Activated T-cell treated with anti-CD3 and anti-CD28 coated beads, Interleukin-2, amount 50 U/mL, for 72 hours (primary cell): ENCODE measurements around the gene GTSE1. TPM values are rescaled to one million over a fixed set of nuclear protein-coding genes. Genes with fewer than 3 reads are reported as not detected.

Experiments used
- ATAC-seq, 2 donors: fragments of 150-1000 bp; cut with Tn5 transposase; replicated peaks in 1 of 2; 2 replicates each; pipeline ENCODE4 v1.10.0; 2021; ENCODE audit warnings: moderate library complexity in 2 of 2, mild to moderate bottlenecking in 1 of 2
- DNase-seq, 2 donors: peaks; one replicate each; pipeline ENCODE4 v3.0.0; 2021 to 2022; ENCODE audit warnings: mixed read lengths in 1 of 2
- H3K27ac Mint-ChIP-seq: one replicate; pipeline ENCODE4 v1.8.0; 2022; ENCODE audit warnings: mild to moderate bottlenecking, moderate library complexity, mixed read lengths
- H3K27me3 Mint-ChIP-seq: one replicate; pipeline ENCODE4 v1.8.0; 2022; ENCODE audit warnings: low read depth, mixed read lengths
- H3K36me3 Mint-ChIP-seq, 2 donors: one replicate each; pipeline ENCODE4 v1.8.0; 2022; ENCODE audit warnings: mixed read lengths in 2 of 2, mild to moderate bottlenecking in 1 of 2; ENCODE audit not compliant: insufficient read depth in 2 of 2
- H3K4me1 Mint-ChIP-seq: one replicate; pipeline ENCODE4 v1.8.0; 2022; ENCODE audit warnings: low read depth, mixed read lengths
- H3K4me3 Mint-ChIP-seq, 2 donors: one replicate each; pipeline ENCODE4 v1.8.0; 2022; ENCODE audit warnings: mild to moderate bottlenecking in 2 of 2, mixed read lengths in 2 of 2, moderate library complexity in 2 of 2
- H3K9me3 Mint-ChIP-seq, 2 donors: one replicate each; pipeline ENCODE4 v1.8.0; 2022; ENCODE audit warnings: mixed read lengths in 2 of 2
- total RNA-seq, 2 donors: library from RNA; stranded (reverse); gene quantifications; one replicate each; pipeline ENCODE4 v1.2.3, GENCODE V29; 2022

The GTSE1 gene
- total RNA-seq, 2 donors from 2014 or later = 54.2 to 60.5 TPM

GRCh38 chr22:46348099-46348695 lies 51.5 kb downstream of the GTSE1 start:
- H3K4me1 Mint-ChIP-seq = peaks cover 5% of the 10 kb centered on the region
- no peaks in the 10 kb centered on the region for H3K9me3 Mint-ChIP-seq
- H3K27me3 Mint-ChIP-seq = no peaks in the 10 kb centered on the region
- DNase-seq (no peak), ATAC-seq (no peak)
- peaks cover 7 to 25% of the 10 kb centered on the region in 2 donors for H3K36me3 Mint-ChIP-seq
- no peak overlapping the region for H3K27ac Mint-ChIP-seq
- H3K4me3 Mint-ChIP-seq = no peak overlapping the region

- Mint-ChIP-seq H3K4me3 (no peak overlapping the region), H3K9me3 (no peaks in the 10 kb centered on the region), H3K27ac (no peak overlapping the region), H3K27me3 (no peaks in the 10 kb centered on the region), H3K36me3 (peaks cover 7 to 20% of the 10 kb centered on the region in 2 donors), H3K4me1 (peaks cover 5% of the 10 kb centered on the region)
- DNase-seq = no peak
- no peak for ATAC-seq
Observed at GRCh38 chr22:46349238-46349637, 52.6 kb downstream of the GTSE1 start.

GRCh38 chr22:46349681-46350080 lies 53.0 kb downstream of the GTSE1 start:
- ATAC-seq (no peak), DNase-seq (no peak)
- Mint-ChIP-seq H3K27me3 (no peaks in the 10 kb centered on the region), H3K9me3 (no peaks in the 10 kb centered on the region), H3K4me3 (no peak overlapping the region), H3K36me3 (peaks cover 7 to 20% of the 10 kb centered on the region in 2 donors), H3K27ac (no peak overlapping the region), H3K4me1 (peaks cover 5% of the 10 kb centered on the region)

- Mint-ChIP-seq H3K4me1 (peaks cover 5% of the 10 kb centered on the region), H3K27me3 (no peaks in the 10 kb centered on the region), H3K27ac (no peak overlapping the region), H3K36me3 (peaks cover 7 to 20% of the 10 kb centered on the region in 2 donors), H3K4me3 (no peak overlapping the region), H3K9me3 (no peaks in the 10 kb centered on the region)
- DNase-seq (no peak), ATAC-seq (no peak)
Observed at GRCh38 chr22:46350121-46350520, 53.5 kb downstream of the GTSE1 start.

- no peak overlapping the region for H3K27ac Mint-ChIP-seq
- DNase-seq = no peak
- peaks cover 7 to 21% of the 10 kb centered on the region in 2 donors for H3K36me3 Mint-ChIP-seq
- no peaks in the 10 kb centered on the region for H3K27me3 Mint-ChIP-seq
- no peak overlapping the region for H3K4me3 Mint-ChIP-seq
- H3K4me1 Mint-ChIP-seq = peaks cover 5% of the 10 kb centered on the region
- no peaks in the 10 kb centered on the region for H3K9me3 Mint-ChIP-seq
- no peak for ATAC-seq
Observed at GRCh38 chr22:46350646-46351045, 54.0 kb downstream of the GTSE1 start.

- H3K36me3 Mint-ChIP-seq = peaks cover 7 to 15% of the 10 kb centered on the region in 2 donors
- H3K4me1 Mint-ChIP-seq = peaks cover 5% of the 10 kb centered on the region
- no peak for DNase-seq
- no peaks in the 10 kb centered on the region for H3K9me3 Mint-ChIP-seq
- ATAC-seq = no peak
- no peak overlapping the region for H3K27ac Mint-ChIP-seq
- no peak overlapping the region for H3K4me3 Mint-ChIP-seq
- H3K27me3 Mint-ChIP-seq = no peaks in the 10 kb centered on the region
Observed at GRCh38 chr22:46351131-46351735, 54.6 kb downstream of the GTSE1 start.

GRCh38 chr22:46351767-46352166 lies 55.1 kb downstream of the GTSE1 start:
- Mint-ChIP-seq H3K36me3 (peaks cover 4 to 13% of the 10 kb centered on the region in 2 donors), H3K27me3 (no peaks in the 10 kb centered on the region), H3K4me3 (no peak overlapping the region), H3K4me1 (peaks cover 5% of the 10 kb centered on the region), H3K9me3 (no peaks in the 10 kb centered on the region), H3K27ac (no peak overlapping the region)
- DNase-seq (no peak), ATAC-seq (no peak)

- H3K27me3 Mint-ChIP-seq = no peaks in the 10 kb centered on the region
- DNase-seq = no peak
- peaks cover 4 to 13% of the 10 kb centered on the region in 2 donors for H3K36me3 Mint-ChIP-seq
- H3K4me1 Mint-ChIP-seq = peaks cover 5% of the 10 kb centered on the region
- no peak overlapping the region for H3K4me3 Mint-ChIP-seq
- no peak overlapping the region for H3K27ac Mint-ChIP-seq
- no peak for ATAC-seq
- no peaks in the 10 kb centered on the region for H3K9me3 Mint-ChIP-seq
Observed at GRCh38 chr22:46352276-46352675, 55.6 kb downstream of the GTSE1 start.

GRCh38 chr22:46352691-46353386 lies 56.2 kb downstream of the GTSE1 start:
- peaks cover 5% of the 10 kb centered on the region for H3K4me1 Mint-ChIP-seq
- no peak overlapping the region for H3K27ac Mint-ChIP-seq
- H3K4me3 Mint-ChIP-seq = no peak overlapping the region
- DNase-seq (no peak), ATAC-seq (no peak)
- no peaks in the 10 kb centered on the region for H3K9me3 Mint-ChIP-seq
- H3K27me3 Mint-ChIP-seq = no peaks in the 10 kb centered on the region
- peaks cover 4 to 13% of the 10 kb centered on the region in 2 donors for H3K36me3 Mint-ChIP-seq

GRCh38 chr22:46353483-46354105 lies 56.9 kb downstream of the GTSE1 start:
- Mint-ChIP-seq H3K27me3 (no peaks in the 10 kb centered on the region), H3K4me3 (no peak overlapping the region), H3K9me3 (no peaks in the 10 kb centered on the region), H3K4me1 (peaks cover 5% of the 10 kb centered on the region), H3K36me3 (peaks cover 4 to 13% of the 10 kb centered on the region in 2 donors), H3K27ac (no peak overlapping the region)
- ATAC-seq (no peak), DNase-seq (no peak)

- Mint-ChIP-seq H3K4me3 (no peak overlapping the region), H3K4me1 (peaks cover 5% of the 10 kb centered on the region), H3K36me3 (peaks cover 4 to 9% of the 10 kb centered on the region in 2 donors), H3K27ac (no peak overlapping the region), H3K27me3 (no peaks in the 10 kb centered on the region), H3K9me3 (no peaks in the 10 kb centered on the region)
- no peak for ATAC-seq
- no peak for DNase-seq
Observed at GRCh38 chr22:46354176-46354992, 57.7 kb downstream of the GTSE1 start.

GRCh38 chr22:46354993-46355305 lies 58.3 kb downstream of the GTSE1 start:
- Mint-ChIP-seq H3K27ac (no peak overlapping the region), H3K36me3 (peaks cover 3 to 7% of the 10 kb centered on the region in 2 donors), H3K4me1 (peaks cover 5% of the 10 kb centered on the region), H3K9me3 (no peaks in the 10 kb centered on the region), H3K27me3 (no peaks in the 10 kb centered on the region), H3K4me3 (no peak overlapping the region)
- ATAC-seq (no peak), DNase-seq (no peak)
